Measurements from ENCODE around the gene SLC17A7. TPM values are rescaled to one million over a fixed set of nuclear protein-coding genes. Genes with fewer than 3 reads are reported as not detected.

Gene SLC17A7
- total and polyA plus RNA-seq, 2 of the 13 experiments (the other 11 are each of a cell fraction or from before 2014, with no cell fraction given): 0.32 TPM; not detected in 1

GRCh38 chr19:49389406-49389805, 51.9 kb downstream of the SLC17A7 start (continued):
- TF ChIP-seq KIAA2018 (CRISPR knock-in tag; IDR thresholded peaks at IDR 0.05; ENCODE audit: borderline replicate concordance): no peak
- TF ChIP-seq PCBP1 (IDR thresholded peaks at IDR 0.05; ENCODE audit: borderline replicate concordance, low read depth, low read length): no peak
- TF ChIP-seq NFKB2 (CRISPR knock-in tag; IDR thresholded peaks at IDR 0.05; ENCODE audit: borderline replicate concordance): no peak
- no peak for TF ChIP-seq ZNF333 (CRISPR knock-in tag; IDR thresholded peaks at IDR 0.05; ENCODE audit: borderline replicate concordance)

GRCh38 chr19:49387936-49388372, 53.4 kb downstream of the SLC17A7 start, which contains the start of gene KASH5:
TSS of gene KASH5 (plus strand) at chr19:49388249. CDS start at chr19:49390884, 2,635 bp downstream.
- H3K27me3 ChIP-seq (ENCODE audit: control insufficient read depth in 1 of 2, insufficient read depth in 2 of 2, low read length in 2 of 2): peaks cover 4 to 18% of the 10 kb centered on the region in 2 experiments
- no peaks in the 10 kb centered on the region for H3K36me3 ChIP-seq (replicated peaks in 1 of 2; ENCODE audit: control insufficient read depth in 1 of 2, insufficient read depth in 2 of 2, low read length in 2 of 2)
- ATAC-seq: no peak
- no peaks in the 10 kb centered on the region for H4K20me1 ChIP-seq (ENCODE audit: insufficient read depth, low read length)
- H3K9me3 ChIP-seq (ENCODE audit: low read length): no peaks in the 10 kb centered on the region
- H3K9ac ChIP-seq (ENCODE audit: insufficient read depth, low read depth, low read length): no peak within 1 kb of the TSS
- WGBS (ENCODE audit: low lambda C conversion rate): 80% methylated on average over 40 of the region's 40 CpGs
- BruUV-seq (replicated peaks): no TSS peak
- ChIA-PET CTCF (ENCODE audit: low intra/inter-chr PET ratio, low total read pairs) (no interaction called here), POLR2A (no interaction called here)
- no peak within 1 kb of the TSS for H2AFZ ChIP-seq (ENCODE audit: low read length)
- H3K79me2 ChIP-seq (ENCODE audit: insufficient read depth, low read length): no peaks in the 10 kb centered on the region
- no peak within 1 kb of the TSS for H3K4me3 ChIP-seq (replicated peaks in 1 of 3; ENCODE audit: insufficient read depth in 1 of 3, low read depth in 2 of 3, low read length in 3 of 3)
- FAIRE-seq: no peak
- DNase-seq (ENCODE audit: low spot score): no peak
- TF ChIP-seq RCOR2 (CRISPR knock-in tag; IDR thresholded peaks at IDR 0.05) (no peak), ZNF382 (CRISPR knock-in tag; IDR thresholded peaks at IDR 0.05; ENCODE audit: borderline replicate concordance) (no peak), ZBTB7B (CRISPR knock-in tag; IDR thresholded peaks at IDR 0.05) (no peak), KAT2B (IDR thresholded peaks at IDR 0.05; ENCODE audit: borderline replicate concordance, low read depth, low read length) (no peak), SOX6 (IDR thresholded peaks at IDR 0.05) (no peak), SOX6 (CRISPR knock-in tag; IDR thresholded peaks at IDR 0.05) (no peak), NR2F2 (IDR thresholded peaks at IDR 0.05; ENCODE audit: borderline replicate concordance, low read depth) (no peak), ATF5 (CRISPR knock-in tag; IDR thresholded peaks at IDR 0.05; ENCODE audit: low read depth) (no peak)
- TF ChIP-seq, protein P1, sequence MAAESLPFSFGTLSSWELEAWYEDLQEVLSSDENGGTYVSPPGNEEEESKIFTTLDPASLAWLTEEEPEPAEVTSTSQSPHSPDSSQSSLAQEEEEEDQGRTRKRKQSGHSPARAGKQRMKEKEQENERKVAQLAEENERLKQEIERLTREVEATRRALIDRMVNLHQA (CRISPR knock-in tag; IDR thresholded peaks at IDR 0.05): no peak
- H3K27ac ChIP-seq (ENCODE audit: extremely low read length, insufficient read depth, low read length): no peak within 1 kb of the TSS
- in situ Hi-C loops (cut with HindIII; ENCODE audit: extremely low pct_ligation_motif_present, low pct_unique_long_range_greater_than_20kb) (no loop called here), intact Hi-C loops (cut with micrococcal nuclease; ENCODE audit: unreplicated experiment) (no loop called here)
- H3K4me1 ChIP-seq (ENCODE audit: insufficient read depth, low read length): no peaks in the 10 kb centered on the region
- H3K4me2 ChIP-seq (ENCODE audit: low read depth, low read length): no peak within 1 kb of the TSS
